GM10266 (cell line): ENCODE results near the gene LRRC8A.
A peak's percentile ranks its signal among the peaks of the same experiment; 100 is the strongest.
"Not testable (repeated sequence)": the region's sequence is repeated elsewhere in the genome, so short reads cannot be mapped to it uniquely, and the experiment has no call there.

Experiments
- DNase-seq: peaks from one replicate; pipeline ENCODE4 v3.0.0; 2012; ENCODE audit errors: extremely low spot score
- TF ChIP-seq, protein P1 (sequence below): IDR thresholded peaks from 2 replicates; pipeline ENCODE4 v1.5.1; 2012; ENCODE audit warnings: mild to moderate bottlenecking, low read depth; ENCODE audit not compliant: control insufficient read depth, insufficient read depth; ENCODE audit errors: missing control alignments

LRRC8A gene

DNA sequence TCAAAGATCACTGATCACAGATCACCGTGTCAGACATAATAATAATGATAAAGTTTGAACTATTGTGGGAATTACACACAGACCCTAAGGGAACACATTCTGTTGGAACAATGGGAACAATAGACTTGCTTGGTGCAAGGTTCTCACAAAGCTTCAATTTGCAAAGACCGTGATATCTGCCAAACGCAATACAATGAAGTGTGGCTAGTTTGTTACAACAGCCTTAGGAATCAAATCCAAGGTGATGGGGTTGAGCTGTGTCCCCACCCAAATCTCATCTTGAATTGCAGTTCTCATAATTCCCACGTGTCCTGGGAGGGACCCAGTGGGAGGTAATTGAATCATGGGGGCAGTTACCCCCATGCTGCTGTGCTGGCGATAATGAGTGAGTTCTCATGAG, 21.0 kb upstream of the LRRC8A start:
- TF ChIP-seq, protein P1, sequence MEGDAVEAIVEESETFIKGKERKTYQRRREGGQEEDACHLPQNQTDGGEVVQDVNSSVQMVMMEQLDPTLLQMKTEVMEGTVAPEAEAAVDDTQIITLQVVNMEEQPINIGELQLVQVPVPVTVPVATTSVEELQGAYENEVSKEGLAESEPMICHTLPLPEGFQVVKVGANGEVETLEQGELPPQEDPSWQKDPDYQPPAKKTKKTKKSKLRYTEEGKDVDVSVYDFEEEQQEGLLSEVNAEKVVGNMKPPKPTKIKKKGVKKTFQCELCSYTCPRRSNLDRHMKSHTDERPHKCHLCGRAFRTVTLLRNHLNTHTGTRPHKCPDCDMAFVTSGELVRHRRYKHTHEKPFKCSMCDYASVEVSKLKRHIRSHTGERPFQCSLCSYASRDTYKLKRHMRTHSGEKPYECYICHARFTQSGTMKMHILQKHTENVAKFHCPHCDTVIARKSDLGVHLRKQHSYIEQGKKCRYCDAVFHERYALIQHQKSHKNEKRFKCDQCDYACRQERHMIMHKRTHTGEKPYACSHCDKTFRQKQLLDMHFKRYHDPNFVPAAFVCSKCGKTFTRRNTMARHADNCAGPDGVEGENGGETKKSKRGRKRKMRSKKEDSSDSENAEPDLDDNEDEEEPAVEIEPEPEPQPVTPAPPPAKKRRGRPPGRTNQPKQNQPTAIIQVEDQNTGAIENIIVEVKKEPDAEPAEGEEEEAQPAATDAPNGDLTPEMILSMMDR, result no peak
- DNase-seq, result no peak

DNA sequence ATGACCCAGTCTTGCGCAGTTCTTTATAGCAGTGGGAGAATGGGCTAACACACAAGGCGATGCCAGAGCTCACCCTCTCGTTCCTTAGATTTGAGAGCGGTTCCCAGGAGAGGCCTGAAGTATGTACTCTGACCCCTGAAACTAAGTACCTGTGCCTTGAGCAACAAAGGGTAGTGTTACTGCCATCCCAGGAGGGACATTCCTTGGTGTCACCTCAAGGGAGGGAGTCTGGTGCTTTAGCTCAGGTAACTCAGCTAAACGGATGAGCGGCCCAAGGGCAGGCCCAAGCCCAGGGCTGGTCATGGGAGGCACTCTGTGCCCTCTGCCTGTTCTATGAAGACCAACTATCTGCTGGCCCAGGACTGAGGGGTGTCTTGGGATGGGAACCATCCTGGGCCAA, 20.4 kb upstream of the LRRC8A start:
- TF ChIP-seq, protein P1, result no peak
- DNase-seq, result no peak

DNA sequence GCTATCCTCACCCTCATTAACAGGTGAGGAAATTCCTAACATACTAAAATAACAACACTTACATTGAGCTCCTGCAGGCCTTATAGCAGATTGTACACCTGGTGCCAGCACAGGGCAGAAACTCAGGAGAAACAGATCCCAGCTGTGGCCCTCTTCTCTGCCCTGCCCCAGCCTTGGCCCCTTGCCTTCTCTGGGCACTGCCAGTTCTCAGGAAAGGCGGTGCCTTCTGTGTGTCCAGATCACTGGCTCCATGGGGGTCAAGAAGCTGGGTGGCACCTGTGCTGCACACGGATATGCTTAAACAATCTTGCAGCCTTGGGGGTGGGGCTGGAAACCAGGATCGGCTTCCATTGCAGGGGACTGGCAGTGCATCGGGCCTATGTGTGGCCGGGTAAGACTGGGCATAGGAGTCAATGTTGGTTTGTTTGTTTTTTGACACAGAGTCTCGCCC, 19.5 kb upstream of the LRRC8A start:
- TF ChIP-seq, protein P1, result no peak
- no peak for DNase-seq

DNA sequence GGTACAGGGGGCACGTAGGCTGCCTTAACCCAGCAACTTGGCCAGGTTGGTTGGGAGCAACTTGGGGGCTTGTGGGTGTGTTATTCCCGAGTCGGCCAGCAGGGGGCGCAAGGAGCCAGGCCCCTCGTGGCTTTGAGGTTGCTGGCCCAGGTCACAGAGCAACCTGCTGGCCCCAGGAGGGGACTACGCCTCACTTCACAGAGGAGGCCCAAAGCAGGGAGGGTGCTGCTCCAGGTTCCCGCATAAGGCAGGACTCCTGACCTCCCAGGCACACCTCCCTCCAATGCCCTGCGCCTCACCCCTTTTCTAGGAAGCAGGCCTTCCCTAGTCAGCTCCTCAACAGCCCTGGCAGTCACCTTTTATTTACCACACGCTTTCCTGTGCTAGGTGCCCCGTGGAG, 18.3 kb upstream of the LRRC8A start:
- TF ChIP-seq, protein P1, result peak; percentile 97
- DNase-seq, result peak; percentile 80

DNA sequence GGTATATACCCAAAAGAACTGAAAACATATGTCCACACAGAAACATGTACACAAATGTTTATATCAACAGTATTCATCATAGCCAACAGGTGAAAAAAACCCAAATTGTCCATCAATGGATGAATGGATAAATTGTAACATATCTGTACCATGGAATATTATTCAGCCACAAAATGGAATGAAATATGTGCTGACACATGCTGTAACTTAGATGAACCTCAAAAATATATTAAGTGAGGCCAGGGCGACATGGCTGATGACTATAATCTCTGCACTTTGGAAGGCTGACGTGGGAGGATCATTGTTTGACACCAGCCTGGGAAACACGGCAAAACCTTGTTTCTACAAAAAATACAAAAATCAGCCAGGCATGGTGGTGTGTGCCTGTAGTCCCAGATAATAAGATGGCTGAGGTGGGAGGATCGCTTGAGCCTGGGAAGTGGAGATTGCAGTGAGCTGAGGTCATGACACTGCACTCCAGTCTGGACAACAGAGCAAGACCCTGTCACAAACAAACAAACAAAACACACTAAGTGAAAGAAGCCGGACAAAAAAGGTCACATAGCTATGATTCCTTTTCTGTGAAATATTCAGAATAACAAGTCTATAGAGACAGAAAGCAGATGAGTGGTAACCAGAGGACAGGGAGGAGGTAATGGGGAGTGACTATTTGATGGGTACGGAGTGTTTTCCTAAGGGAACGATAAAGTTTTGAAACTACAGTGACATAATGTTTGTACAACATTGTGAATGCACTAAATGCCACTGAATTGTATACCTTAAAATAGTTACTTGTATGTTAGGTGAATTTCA, 11.6 kb upstream of the LRRC8A start:
- TF ChIP-seq, protein P1, result no peak
- no peak for DNase-seq

DNA sequence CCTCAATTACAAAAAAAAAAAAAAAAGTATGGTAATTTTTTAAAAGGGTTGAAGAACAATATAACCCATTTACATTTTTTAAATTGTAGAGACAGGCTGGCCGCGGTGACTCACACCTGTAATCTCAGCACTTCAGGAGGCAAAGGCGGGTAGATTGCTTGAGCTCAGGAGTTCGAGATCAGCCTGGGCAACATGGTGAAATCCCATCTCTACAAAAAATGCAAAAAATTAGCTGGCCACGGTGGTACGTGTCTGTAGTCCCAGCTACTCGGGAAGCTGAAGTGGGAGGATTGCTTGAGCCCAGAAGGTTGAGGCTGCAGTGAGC, 11.0 kb upstream of the LRRC8A start:
- not testable (repeated sequence) for DNase-seq

DNA sequence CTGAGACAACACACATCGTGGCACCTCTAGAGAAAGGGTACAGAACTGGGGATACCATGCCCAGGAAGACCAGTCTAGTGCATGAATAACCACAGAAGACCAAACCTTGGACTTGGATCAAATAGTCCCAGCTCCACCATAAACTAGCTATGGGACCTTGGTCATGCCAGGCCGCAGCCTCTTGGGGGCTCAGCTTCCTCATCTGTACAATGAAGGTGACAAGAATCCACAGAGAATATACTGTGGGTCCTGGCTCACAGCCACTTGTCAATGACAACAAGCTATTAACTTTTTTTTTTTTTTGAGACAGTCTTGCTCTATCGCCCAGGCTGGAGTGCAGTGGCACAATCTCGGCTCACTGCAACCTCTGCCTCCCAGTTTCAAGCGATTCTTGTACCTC, 4.1 kb upstream of the LRRC8A start:
- TF ChIP-seq, protein P1, result no peak
- no peak for DNase-seq
